Measurements from ENCODE around the gene GPI. TPM values are rescaled to one million over a fixed set of nuclear protein-coding genes. Genes with fewer than 3 reads are reported as not detected.

Gene GPI
- polyA plus RNA-seq, 6 donors from 2014 or later = 98.5 to 118 (median 111) TPM

DNA sequence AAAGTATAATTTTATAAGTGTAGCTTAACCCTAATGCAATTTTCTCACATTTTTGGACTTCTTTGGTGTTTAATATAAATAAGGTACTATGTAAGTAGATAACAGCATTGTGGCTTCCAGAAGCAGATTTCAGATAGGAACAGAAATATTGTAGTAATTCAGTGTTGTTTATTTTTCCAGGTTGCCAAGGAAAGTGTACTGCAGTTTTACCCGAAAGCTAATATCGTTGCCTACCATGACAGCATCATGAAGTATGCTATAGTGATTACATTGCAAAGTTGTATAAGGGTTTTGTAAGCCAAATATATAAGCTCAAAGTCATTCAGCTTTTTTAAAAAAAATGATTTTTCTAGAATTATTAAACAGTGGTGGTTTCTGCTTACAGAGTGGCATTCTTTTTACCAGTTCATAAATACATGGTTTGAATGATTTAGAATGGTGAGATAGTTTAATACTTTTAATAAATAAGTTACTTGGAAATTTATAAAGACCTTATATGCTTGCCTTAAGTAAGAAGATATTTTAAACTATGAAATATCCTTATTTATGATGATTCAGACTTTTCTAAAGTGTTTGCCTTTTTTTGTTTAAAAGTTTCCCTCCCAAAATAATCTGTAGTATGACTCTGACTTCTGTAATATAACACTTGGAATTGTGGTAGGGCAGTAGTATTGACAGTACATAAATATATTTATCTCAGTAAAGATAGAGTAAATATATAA, 66.8 kb downstream of the GPI start:
- ATAC-seq (ENCODE audit: low read depth in 2 of 2) = no peak
- no peak for DNase-seq
- peaks cover 24 to 36% (median 26%) of the 10 kb centered on the region in 3 donors for H3K4me1 Mint-ChIP-seq
- peaks cover 0 to 8% of the 10 kb centered on the region in 2 donors for H3K36me3 Mint-ChIP-seq
- no peak overlapping the region for H3K4me3 Mint-ChIP-seq
- H3K9me3 Mint-ChIP-seq = no peaks in the 10 kb centered on the region
- H3K27ac Mint-ChIP-seq = no peak overlapping the region
- no peaks in the 10 kb centered on the region for H3K27me3 Mint-ChIP-seq

DNA sequence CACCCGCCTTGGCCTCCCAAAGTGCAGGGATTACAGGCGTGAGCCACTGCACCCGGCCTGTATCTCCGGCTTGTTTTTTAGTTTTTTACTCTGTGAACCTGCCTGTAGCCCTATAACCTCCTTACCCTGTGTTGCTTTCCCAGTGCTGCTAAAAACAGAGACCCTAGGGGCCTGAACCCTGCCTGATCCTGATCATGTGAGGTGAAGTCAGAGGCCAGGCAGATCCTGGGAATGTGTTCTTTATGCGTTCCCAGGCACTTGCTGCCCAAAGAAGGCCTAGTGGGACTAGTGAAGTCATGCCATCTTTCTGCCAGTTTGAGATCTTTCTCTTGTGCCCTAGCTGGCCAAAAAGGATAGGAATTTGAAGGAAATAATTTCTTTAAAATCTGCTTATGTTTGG, 67.8 kb downstream of the GPI start:
- H3K36me3 Mint-ChIP-seq = peaks cover 0 to 8% of the 10 kb centered on the region in 2 donors
- DNase-seq = no peak
- H3K4me3 Mint-ChIP-seq = peak overlapping the region in 1 of 8 donors; percentile 27
- no peaks in the 10 kb centered on the region for H3K27me3 Mint-ChIP-seq
- H3K27ac Mint-ChIP-seq = peak overlapping the region in 1 of 6 donors; percentile 36
- H3K9me3 Mint-ChIP-seq = no peaks in the 10 kb centered on the region
- peaks cover 24 to 34% (median 26%) of the 10 kb centered on the region in 3 donors for H3K4me1 Mint-ChIP-seq
- no peak for ATAC-seq (ENCODE audit: low read depth in 2 of 2)

DNA sequence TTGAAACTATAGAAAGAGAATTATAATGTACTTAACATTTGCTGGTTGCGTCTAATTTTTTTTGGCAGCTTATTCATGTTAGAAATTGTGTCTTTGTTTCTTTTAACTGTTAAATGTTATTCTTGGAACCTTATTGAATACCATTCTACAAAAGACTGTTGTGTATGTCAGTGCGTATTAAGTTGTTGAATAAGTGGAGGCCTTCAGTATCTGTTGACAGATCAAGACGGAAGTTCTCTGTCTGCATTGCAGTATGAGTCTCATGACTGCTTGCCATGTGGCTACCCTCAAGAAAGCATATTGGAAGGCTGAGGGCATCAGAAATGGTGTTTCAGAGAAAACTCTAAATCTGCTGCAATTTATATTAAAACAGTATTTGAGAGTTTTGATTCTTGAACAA, 71.7 kb downstream of the GPI start:
- peaks cover 0 to 8% of the 10 kb centered on the region in 2 donors for H3K36me3 Mint-ChIP-seq
- H3K4me3 Mint-ChIP-seq = no peak overlapping the region
- H3K4me1 Mint-ChIP-seq = peaks cover 4 to 14% (median 10%) of the 10 kb centered on the region in 3 donors
- H3K27me3 Mint-ChIP-seq = no peaks in the 10 kb centered on the region
- DNase-seq = no peak
- H3K27ac Mint-ChIP-seq = peak overlapping the region in 1 of 6 donors; percentile 54
- H3K9me3 Mint-ChIP-seq = no peaks in the 10 kb centered on the region
- ATAC-seq (ENCODE audit: low read depth in 2 of 2) = no peak

DNA sequence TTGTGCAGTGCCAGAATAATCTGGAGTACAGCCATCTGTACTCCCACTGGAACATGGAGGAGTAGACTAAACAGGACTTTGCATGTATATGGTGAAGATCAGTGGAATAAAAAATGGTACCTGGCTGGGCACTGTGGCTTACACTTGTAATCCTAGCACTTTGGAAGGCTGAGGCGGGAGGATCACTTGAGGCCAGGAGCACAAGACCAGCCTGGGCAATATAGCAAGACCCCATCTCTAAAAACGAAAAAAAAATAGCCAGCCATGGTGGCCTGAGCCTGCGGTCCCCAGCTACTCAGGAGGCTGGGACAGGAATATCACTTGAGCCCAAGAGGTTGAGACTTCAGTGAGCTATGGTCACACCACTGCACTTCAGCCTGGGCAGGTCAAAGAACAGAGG, 83.2 kb downstream of the GPI start:
- Mint-ChIP-seq H3K9me3 (no peaks in the 10 kb centered on the region), H3K4me3 (no peak overlapping the region), H3K36me3 (peaks cover 14 to 43% of the 10 kb centered on the region in 2 donors), H3K4me1 (no peaks in the 10 kb centered on the region), H3K27ac (peak overlapping the region in 1 of 6 donors; percentile 44), H3K27me3 (no peaks in the 10 kb centered on the region)
- ATAC-seq (ENCODE audit: low read depth in 2 of 2) (no peak), DNase-seq (no peak)

Other genes starting within 250 kb of the GPI start
- 100 to 1,000 TPM; 165 to 191 (median 176) TPM for gene LSM14A, start 192.7 kb upstream of the GPI start, polyA plus RNA-seq (ENCODE audit: low read depth in 6 of 6)
- gene GARRE1, start 110.6 kb upstream of the GPI start, polyA plus RNA-seq (ENCODE audit: low read depth in 6 of 6) = 10 to 100 TPM in 2 of 6 donors, 1 to 10 TPM in 4; 2.1 to 16.9 (median 9.4) TPM
- gene PDCD2L, start 39.2 kb downstream of the GPI start, polyA plus RNA-seq (ENCODE audit: low read depth in 6 of 6) = 10 to 100 TPM in 5 of 6 donors, 1 to 10 TPM in 1; 4.7 to 20.9 (median 16.3) TPM
- gene UBA2, start 63.2 kb downstream of the GPI start, polyA plus RNA-seq (ENCODE audit: low read depth in 6 of 6) = 10 to 100 TPM; 84.2 to 91.7 (median 86.7) TPM
- under 1 TPM in 1 of 6 donors, not detected in 5; 0.01 TPM for gene WTIP, start 116.6 kb downstream of the GPI start, polyA plus RNA-seq (ENCODE audit: low read depth in 6 of 6)